Fibroblast of peridontal ligament (primary cell): ENCODE data around the gene CD160.
A peak's percentile ranks its signal among the peaks of the same experiment; 100 is the strongest.
"Not testable (repeated sequence)": the region's sequence is repeated elsewhere in the genome, so short reads cannot be mapped to it uniquely, and the experiment has no call there.

ENCODE experiments used
- DNase-seq: peaks from one replicate; pipeline ENCODE4 v3.0.0-alpha.2; 2010; ENCODE audit errors: extremely low read depth

Gene CD160

DNA sequence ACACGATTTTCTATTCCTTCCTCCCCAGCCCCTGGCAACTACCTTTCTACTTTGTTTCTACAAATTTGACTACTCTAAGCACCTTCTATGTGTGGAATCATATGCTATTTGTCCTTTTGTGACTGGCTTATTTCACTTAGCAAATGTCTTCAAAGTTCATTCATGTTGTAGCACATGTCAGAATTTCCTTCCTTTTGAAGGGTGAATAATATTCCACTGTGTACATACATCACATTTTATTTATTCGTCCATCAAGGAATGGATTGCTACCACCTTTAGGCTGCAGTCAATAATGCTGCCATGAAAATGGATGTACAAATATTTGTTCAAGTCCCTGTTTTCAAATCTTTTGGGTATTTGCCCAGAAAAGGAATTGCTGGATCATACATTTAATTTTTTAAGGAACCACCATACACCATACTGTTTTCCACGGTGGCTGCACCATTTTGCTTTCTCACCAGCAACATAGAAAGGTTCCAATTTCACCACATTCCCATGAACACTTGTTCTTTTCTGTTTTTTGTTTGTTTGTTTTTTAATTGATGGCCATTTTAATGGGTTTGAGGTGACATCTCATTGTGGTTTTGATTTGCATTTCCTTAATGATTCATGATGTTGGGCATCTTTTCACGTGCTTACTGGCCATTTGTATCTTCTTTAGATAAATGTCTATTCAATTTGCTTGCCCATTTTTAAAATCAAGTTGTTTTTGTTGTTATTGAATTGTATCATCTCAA is 8.8 kb upstream of the CD160 start:
- DNase-seq = no peak

DNA sequence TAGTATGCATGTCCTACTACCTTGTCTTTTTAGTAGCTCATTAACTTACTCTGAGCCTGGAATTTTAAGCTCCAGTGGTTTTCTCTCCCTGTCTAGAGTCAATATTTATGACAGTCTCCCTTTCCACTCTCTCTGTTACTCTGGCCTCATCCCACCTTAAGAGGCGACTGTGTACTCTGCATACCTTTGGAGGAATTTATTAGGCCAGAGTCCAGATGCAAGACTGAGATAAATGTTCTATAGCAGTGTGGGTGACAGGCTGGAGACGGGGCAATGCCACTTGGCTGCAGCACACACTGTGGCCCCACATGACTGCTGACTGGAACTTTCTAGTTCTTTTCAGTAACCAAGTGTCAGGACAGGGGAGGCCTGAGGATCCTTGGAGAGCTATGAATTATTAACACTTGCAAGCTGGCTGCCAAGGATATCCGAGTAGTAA is 8.1 kb upstream of the CD160 start:
- no peak for DNase-seq

GRCh38 chr1:145714524-145715111 is 4.7 kb upstream of the CD160 start:
- no peak for DNase-seq

DNA sequence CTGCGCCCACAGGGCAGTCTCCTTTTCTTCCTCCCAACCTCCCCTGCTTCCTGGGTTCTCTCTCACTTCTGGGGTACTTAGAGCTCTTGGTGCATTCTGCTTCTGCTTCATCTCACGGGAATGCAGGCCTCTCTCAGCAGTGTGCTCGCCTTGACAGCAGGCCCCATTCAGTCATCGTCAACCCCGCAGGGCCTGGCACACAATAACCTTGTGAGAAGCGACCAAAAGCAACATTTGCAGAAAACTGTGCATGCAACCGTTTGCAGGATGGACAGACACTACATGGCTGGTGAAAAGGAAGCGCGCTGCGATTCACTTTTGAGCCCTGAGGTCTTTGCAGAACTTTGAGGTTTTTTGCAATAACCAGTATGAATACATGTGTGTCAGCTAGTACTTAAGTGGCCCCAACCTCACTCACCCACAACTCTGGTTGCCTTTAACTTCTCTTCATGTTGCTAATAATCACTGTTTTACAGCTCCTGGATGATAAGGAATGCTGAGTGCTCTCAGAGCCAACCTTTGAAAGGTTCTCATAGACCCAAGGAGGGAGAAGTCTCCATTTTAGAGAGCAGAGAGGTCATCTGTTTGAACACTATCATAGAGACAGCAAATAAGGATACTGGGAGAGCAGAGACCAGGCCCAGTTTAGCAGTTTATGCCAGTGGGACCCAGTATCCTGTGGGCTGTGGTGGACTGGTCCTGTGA is 2.5 kb upstream of the CD160 start:
- no peak for DNase-seq

DNA sequence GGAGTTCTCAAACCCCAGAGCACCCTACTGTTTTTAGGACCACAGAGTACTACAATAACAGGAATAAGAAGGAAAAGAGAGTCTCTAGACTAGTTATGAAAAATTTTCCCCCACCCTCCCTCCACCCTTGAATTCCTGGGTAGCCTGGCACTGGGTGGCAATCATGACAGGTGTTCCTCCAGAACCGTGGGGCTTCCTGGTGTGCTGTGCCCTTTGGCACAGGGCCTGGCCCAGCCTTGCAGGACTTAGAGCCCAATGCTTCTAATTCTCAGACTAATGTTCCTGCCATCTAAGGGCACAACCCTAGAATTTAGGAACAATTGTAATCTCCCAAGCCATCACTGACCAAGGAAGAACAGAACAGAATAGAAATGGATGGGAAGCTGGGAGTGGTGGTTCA is 1.5 kb upstream of the CD160 start:
- no peak for DNase-seq

DNA sequence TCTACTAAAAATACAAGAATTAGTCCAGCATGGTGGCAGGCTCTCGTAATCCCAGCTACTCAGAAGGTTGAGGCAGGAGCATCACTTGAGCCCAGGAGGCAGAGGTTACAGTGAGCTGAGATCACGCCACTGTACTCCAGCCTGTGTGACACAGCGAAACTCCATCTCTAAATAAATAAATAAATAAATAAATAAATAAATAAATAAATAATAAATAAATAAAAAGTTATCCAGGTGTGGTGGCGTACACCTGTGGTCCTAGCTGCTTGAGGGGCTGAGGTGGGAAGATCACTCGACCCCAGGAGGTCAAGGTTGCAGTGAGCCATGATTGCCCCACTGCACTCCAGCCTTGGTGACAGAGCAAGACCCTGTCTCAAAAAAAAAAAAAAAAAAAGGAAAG is 834 bp upstream of the CD160 start:
- not testable (repeated sequence) for DNase-seq

DNA sequence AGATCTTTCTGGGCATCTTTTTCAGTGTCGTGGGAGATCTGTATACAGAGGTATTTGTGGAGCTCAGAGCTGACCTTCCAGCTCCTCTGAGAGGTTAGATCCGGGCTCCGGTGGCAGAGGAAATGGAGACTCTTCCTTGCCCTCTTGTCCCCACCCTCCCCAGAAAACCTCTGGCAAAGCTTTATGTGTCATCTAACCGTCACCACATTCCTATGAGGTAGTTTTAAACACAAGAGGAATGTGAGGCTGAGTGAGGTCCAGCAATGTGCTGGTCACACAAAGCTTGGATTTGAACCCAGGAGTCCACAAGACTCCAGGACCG is 1.2 kb downstream of the CD160 start:
- peak; percentile 72 for DNase-seq

DNA sequence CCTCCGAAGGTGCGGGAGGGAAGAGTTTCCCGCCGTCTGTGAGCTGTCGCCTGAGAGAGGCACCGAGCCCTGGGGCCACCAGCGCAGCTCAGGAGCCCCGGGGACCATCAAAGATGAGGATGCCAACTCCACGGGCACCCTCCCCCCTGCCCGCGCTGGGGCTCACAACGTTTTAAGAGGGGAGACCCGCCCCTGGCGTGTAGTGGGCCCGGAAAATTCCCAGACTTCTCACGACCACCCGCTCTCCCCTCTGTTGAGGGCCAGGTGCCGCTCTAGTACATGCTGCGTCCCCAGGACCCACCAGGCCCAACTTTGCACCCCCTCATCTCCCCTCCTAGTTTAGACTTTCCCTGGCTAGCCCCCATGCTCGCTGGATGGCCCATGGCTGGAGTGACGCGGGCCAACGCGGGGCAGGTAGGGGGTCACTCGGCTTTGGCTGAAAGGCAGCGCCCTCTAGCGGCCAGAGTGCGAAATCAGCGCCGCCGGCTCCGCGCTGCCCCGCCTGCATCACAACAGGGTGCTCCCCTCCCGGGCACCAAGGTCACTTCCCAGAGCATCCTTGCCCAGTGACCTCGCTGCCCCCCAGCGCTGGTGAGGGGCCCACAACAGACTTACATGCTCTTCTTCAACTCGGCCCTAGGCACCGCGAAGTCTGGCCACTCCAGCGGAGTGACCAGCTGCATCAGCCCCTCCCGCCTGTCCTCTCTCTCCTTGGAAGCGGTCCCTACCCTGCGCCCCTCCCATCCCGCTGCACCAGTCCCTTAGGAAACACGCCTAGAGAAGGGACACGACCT is 1.8 kb downstream of the CD160 start:
- DNase-seq = peak; percentile 43

DNA sequence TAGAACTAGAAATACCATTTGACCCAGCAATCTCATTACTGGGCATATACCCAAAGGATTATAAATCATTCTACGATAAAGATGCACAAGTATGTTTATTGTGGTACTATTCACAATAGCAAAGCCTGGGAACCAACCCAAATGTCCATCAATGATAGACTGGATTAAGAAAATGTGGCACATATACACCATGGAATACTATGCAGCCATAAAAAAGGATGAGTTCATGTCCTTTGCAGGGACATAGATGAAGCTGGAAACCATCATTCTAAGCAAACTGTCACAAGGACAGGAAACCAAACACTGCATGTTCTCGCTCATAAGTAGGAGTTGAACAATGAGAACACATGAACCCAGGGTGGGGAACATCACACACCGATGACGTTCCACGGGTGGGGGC is 6.9 kb downstream of the CD160 start:
- not testable (repeated sequence) for DNase-seq

DNA sequence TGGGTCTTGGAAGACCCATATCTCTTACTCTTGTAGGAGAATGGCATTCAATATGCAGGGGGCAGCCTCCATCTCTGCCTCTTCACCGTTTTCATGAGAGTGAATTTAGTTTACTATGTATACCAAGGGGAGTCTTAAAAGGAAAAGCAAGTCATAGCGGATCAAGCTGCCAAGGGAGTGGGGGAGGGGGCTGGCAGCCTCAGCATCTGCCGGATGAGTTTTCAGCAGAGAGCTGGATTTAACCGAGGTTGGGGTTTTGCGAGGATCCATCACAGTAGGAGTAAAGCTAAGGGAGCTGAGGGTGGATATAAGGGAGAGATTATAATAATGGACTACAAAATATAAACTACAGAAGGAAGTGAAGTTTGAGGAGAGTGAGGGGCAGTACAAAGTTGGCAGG is 9.9 kb downstream of the CD160 start:
- DNase-seq = peak; percentile 41

GRCh38 chr1:145729666-145730436 is 10.6 kb downstream of the CD160 start:
- peak; percentile 60 for DNase-seq

DNA sequence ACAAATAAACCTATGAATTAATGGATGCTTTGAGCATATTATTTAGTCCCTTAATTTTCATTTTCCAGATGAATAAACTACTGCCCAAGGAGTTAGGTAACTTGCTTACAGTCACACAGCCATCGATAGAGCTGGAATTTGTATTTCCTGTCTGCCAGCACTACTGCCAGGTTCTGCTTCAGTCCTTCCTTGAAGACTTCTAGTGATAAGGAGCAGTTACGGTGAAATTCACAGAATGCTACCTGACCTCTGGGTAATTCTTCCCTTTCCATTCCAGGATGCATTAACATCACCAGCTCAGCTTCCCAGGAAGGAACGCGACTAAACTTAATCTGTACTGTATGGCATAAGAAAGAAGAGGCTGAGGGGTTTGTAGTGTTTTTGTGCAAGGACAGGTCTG is 11.2 kb downstream of the CD160 start:
- DNase-seq = no peak

DNA sequence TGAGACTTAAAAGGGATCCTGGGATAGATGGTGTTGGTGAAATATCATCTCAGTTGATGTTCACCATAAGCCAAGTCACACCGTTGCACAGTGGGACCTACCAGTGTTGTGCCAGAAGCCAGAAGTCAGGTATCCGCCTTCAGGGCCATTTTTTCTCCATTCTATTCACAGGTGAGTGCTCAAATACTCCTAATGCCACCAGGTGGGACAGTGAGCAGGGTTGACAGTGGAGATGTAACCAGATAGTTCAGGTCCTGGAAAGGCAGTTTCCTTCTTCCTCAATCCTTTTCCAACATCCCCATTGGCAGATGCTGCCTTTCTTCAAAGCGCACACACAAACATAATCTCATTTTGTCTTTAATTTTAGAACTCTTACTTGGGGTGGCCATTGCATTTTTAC is 11.6 kb downstream of the CD160 start:
- no peak for DNase-seq

GRCh38 chr1:145736191-145736590 is 16.9 kb downstream of the CD160 start:
- DNase-seq = no peak

GRCh38 chr1:145740269-145740668 is 21.0 kb downstream of the CD160 start:
- peak; percentile 92 for DNase-seq

DNA sequence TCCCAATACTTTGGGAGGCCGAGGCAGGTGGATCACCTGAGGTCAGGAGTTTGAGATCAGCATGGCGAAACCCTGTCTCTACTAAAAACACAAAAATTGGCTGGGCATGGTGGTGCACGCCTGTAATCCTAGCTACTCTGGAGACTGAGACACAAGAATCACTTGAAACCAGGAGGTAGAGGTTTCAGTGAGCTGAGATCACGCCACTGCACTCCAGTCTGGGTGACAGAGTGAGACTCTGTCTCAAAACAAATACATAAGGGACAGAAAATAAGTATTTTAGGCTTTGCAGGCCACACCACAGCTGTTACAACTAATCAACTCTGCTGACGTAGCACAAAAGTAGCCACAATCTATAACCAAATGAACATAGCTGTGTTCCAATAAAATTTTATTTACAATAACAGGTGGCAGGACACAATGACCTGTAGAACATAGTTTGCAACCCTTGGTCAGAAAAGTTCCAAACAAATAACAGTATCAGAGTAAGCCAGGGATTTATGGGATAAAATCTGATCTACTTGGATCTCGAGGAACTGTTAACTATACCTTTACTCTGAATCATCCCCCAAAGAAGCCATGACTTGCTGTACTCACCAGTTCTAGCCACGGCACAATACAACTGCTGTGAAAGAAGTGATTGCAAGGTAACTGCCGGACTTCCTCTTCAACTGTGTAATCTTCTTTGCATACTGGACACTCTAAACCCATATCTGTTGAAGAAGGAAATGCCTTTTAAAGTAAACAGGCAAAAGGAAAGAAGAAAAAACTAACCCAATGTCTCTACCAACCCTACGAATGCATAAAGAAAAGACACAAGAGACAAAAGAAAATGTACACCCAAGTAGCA is 28.3 kb downstream of the CD160 start:
- DNase-seq = no peak

DNA sequence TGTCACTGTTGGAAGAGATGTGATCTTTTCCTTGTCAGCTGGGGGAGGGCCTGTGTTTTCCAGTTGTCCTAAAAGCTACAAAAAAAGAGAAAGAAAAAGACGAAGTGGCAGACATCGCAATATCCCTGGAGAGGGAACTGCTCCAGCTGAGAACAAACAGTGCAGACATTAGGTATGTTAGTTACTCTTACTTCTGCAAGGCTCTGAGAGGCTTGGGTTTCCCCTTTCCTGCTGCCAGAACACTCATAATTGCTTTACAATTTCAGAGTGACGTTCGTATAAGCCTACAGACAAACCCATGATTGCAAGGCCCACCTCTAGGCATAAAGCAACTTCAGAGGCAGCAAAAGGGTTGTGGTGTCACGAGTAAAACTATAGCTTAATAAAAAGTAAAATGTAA is 31.1 kb downstream of the CD160 start:
- DNase-seq = peak; percentile 75

DNA sequence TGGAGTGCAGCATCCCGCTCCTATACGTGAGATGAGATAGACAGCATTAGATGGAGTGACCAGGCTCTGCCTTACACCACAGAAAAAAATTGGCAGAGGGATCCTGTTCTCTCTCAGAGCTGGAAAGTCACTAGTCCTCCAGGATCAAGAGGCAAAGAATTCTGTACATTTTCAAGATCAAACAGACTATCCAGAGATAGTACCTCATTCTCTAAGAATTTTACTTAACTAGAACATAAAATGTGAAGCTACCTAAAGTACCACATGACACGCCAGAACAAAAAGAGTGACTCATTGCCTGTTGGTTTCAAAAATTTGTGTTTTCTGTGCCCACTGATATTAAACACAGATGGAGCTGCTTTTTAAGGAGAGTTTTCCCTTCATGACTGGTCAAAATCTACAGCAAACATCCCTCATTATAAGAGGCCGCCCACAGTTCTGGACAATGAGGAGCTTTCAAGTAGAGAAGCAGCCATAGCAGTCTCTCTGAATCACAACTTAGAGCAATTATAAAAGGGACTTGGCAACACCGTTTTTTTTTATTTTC is 32.3 kb downstream of the CD160 start:
- peak; percentile 99 for DNase-seq

- no peak for DNase-seq
Observed at GRCh38 chr1:145757420-145757819, 38.1 kb downstream of the CD160 start.

- no peak for DNase-seq
Observed at GRCh38 chr1:145758116-145758515, 38.8 kb downstream of the CD160 start.
